Measurements from ENCODE around the gene CTSO. TPM values are rescaled to one million over a fixed set of nuclear protein-coding genes. Genes with fewer than 3 reads are reported as not detected.

Gene CTSO
- total RNA-seq, 1 donor from 2014 or later = 28.1 TPM

- TF ChIP-seq CTCF (IDR thresholded peaks at IDR 0.05) = no peak
- Histone ChIP-seq H3K9me3 (no peaks in the 10 kb centered on the region), H3K27me3 (ENCODE audit: low read depth) (no peaks in the 10 kb centered on the region), H3K4me3 (no peak overlapping the region), H3K27ac (no peak overlapping the region), H3K4me1 (peaks cover 10% of the 10 kb centered on the region), H3K36me3 (no peaks in the 10 kb centered on the region)
- DNase-seq = no peak
- ATAC-seq = no peak
- intact Hi-C loops (cut with DNase I) = loop anchor here (5.0 kb wide), 1 partner anchor 143 kb away; no protein-coding TSS in a partner anchor
These were observed 1.3 kb upstream of the CTSO start for GRCh38 chr4:155954939-155955338.

- H3K4me3 ChIP-seq = peak overlapping the region; percentile 69
- H3K36me3 ChIP-seq = no peaks in the 10 kb centered on the region
- intact Hi-C loops (cut with DNase I) = loop anchor here (5.0 kb wide), 1 partner anchor 142 kb away; no protein-coding TSS in a partner anchor
- TF ChIP-seq CTCF (IDR thresholded peaks at IDR 0.05) = no peak
- ATAC-seq (no peak), DNase-seq (peak; percentile 45)
- no peaks in the 10 kb centered on the region for H3K9me3 ChIP-seq
- H3K4me1 ChIP-seq = peaks cover 10% of the 10 kb centered on the region
- H3K27me3 ChIP-seq (ENCODE audit: low read depth) = no peaks in the 10 kb centered on the region
- peak overlapping the region; percentile 99 for H3K27ac ChIP-seq
These were observed 536 bp upstream of the CTSO start for GRCh38 chr4:155954118-155954685.

GRCh38 chr4:155952501-155952901 is 1.2 kb downstream of the CTSO start:
- intact Hi-C loops (cut with DNase I) = loop anchor here (5.0 kb wide), 1 partner anchor 140 kb away; no protein-coding TSS in a partner anchor
- peak overlapping the region; percentile 99 for H3K27ac ChIP-seq

GRCh38 chr4:155950461-155950860 is 3.2 kb downstream of the CTSO start:
- H3K9me3 ChIP-seq = no peaks in the 10 kb centered on the region
- no peak for ATAC-seq
- intact Hi-C loops (cut with DNase I) = loop anchor here (5.0 kb wide), 1 partner anchor 138 kb away; no protein-coding TSS in a partner anchor
- no peak overlapping the region for H3K27ac ChIP-seq
- no peak for TF ChIP-seq CTCF (IDR thresholded peaks at IDR 0.05)
- H3K4me1 ChIP-seq = peaks cover 19% of the 10 kb centered on the region
- DNase-seq = no peak
- H3K27me3 ChIP-seq (ENCODE audit: low read depth) = no peaks in the 10 kb centered on the region
- no peak overlapping the region for H3K4me3 ChIP-seq
- no peaks in the 10 kb centered on the region for H3K36me3 ChIP-seq

More at GRCh38 chr4:155952501-155952901, 1.2 kb downstream of the CTSO start:
- Histone ChIP-seq H3K4me1 (peaks cover 10% of the 10 kb centered on the region), H3K36me3 (no peaks in the 10 kb centered on the region), H3K9me3 (no peaks in the 10 kb centered on the region), H3K27me3 (ENCODE audit: low read depth) (no peaks in the 10 kb centered on the region), H3K4me3 (peak overlapping the region; percentile 69)
- DNase-seq (no peak), ATAC-seq (no peak)
- TF ChIP-seq CTCF (IDR thresholded peaks at IDR 0.05) = no peak

- Histone ChIP-seq H3K36me3 (no peaks in the 10 kb centered on the region), H3K4me3 (no peak overlapping the region), H3K27me3 (ENCODE audit: low read depth) (no peaks in the 10 kb centered on the region), H3K9me3 (no peaks in the 10 kb centered on the region), H3K4me1 (peaks cover 19% of the 10 kb centered on the region), H3K27ac (no peak overlapping the region)
- no peak for ATAC-seq
- TF ChIP-seq CTCF (IDR thresholded peaks at IDR 0.05) = no peak
- DNase-seq = no peak
- intact Hi-C loops (cut with DNase I) = no loop called here
These were observed 5.1 kb downstream of the CTSO start for GRCh38 chr4:155948541-155948940.

All from lower lobe of right lung (tissue), 2 donors.